Endothelial cell of umbilical vein (primary cell): ENCODE data around the gene ABL1. TPM values are rescaled to one million over a fixed set of nuclear protein-coding genes. Genes with fewer than 3 reads are reported as not detected.
"Not testable (repeated sequence)": the region's sequence is repeated elsewhere in the genome, so short reads cannot be mapped to it uniquely, and the experiment has no call there.

Experiments
- BruUV-seq: library from RNA; stranded (reverse); fragments of 400-500 nt; replicated peaks from 2 replicates; lab custom pipeline; 2021; lab: Mats Ljungman, UMichigan
- CTCF ChIA-PET: fragments of 300-600, 350-600 bp; sonication (Branson Sonifier 250); formaldehyde crosslinking; loops from one replicate; lab custom pipeline; 2021; ENCODE audit warnings: antibody characterized with exemption, inconsistent platforms; lab: Charles Lee
- POLR2A ChIA-PET: fragments of 300-600, 350-600 bp; sonication (Branson Sonifier 250); formaldehyde crosslinking; loops from one replicate; lab custom pipeline; 2021; ENCODE audit warnings: antibody characterized with exemption, inconsistent platforms; lab: Charles Lee
- DNase-seq: peaks from one replicate; pipeline ENCODE4 v3.0.0-alpha.2; 2011; ENCODE audit warnings: low read depth, low spot score
- FAIRE-seq: peaks from 2 replicates; lab custom pipeline; 2011; peaks lifted over from hg19 to GRCh38; lab: Jason Lieb, UNC
- H2AFZ ChIP-seq: 2 replicates; pipeline ENCODE4 v1.6.0; 2012; ENCODE audit warnings: low read depth, low read length, control low read depth, inconsistent platforms
- H3K27ac ChIP-seq: 2 replicates; pipeline ENCODE4 v1.5.1; 2011; ENCODE audit warnings: low read depth, mild to moderate bottlenecking, control low read depth, low read length, moderate library complexity; ENCODE audit not compliant: insufficient read depth
- H3K27me3 ChIP-seq, 2 experiments: 2 replicates each; pipeline versions ENCODE4 v1.6.0 to v1.6.1; 2011; ENCODE audit warnings: low read length in 2 of 2, mixed read lengths in 1 of 2; ENCODE audit not compliant: control insufficient read depth in 2 of 2, insufficient read depth in 2 of 2
- H3K36me3 ChIP-seq, 2 experiments: 2 replicates in 1 of 2; 3 replicates in 1 of 2; pipeline ENCODE4 v1.5.1; 2011; ENCODE audit warnings: low read length in 2 of 2, mild to moderate bottlenecking in 1 of 2, moderate library complexity in 1 of 2; ENCODE audit not compliant: control insufficient read depth in 2 of 2, insufficient read depth in 2 of 2; ENCODE audit errors: extremely low read depth in 1 of 2
- H3K4me1 ChIP-seq: 3 replicates; pipeline ENCODE4 v1.5.1; 2011; ENCODE audit warnings: mild to moderate bottlenecking, low read length; ENCODE audit not compliant: control insufficient read depth, insufficient read depth; ENCODE audit errors: extremely low read depth
- H3K4me2 ChIP-seq: 2 replicates; pipeline ENCODE4 v1.6.1; 2011; ENCODE audit warnings: low read length, control low read depth, mixed read lengths; ENCODE audit not compliant: insufficient read depth
- H3K4me3 ChIP-seq, 3 experiments: fragments of 200-600 bp in 1 of 3; sonication (generic), shearing (Covaris generic) in 1 of 3; replicated peaks in 1 of 3; 2 replicates each; pipeline ENCODE4 v1.5.1; 2011 to 2016; ENCODE audit warnings: control low read depth in 3 of 3, low read length in 3 of 3, mild to moderate bottlenecking in 2 of 3, inconsistent platforms in 1 of 3, low read depth in 1 of 3, moderate library complexity in 1 of 3; ENCODE audit not compliant: insufficient read depth in 1 of 3
- H3K79me2 ChIP-seq: 2 replicates; pipeline ENCODE4 v1.6.0; 2012; ENCODE audit warnings: low read length, inconsistent platforms; ENCODE audit not compliant: control insufficient read depth, insufficient read depth
- H3K9ac ChIP-seq: replicated peaks from 2 replicates; pipeline ENCODE3; 2011; ENCODE audit warnings: low read length, control low read depth; ENCODE audit not compliant: insufficient read depth; ENCODE audit errors: extremely low read depth
- H3K9me1 ChIP-seq: replicated peaks from 3 replicates; pipeline ENCODE4 v1.6.0; 2011; ENCODE audit warnings: mild to moderate bottlenecking, low read length; ENCODE audit not compliant: control insufficient read depth, insufficient read depth; ENCODE audit errors: extremely low read depth
- H3K9me3 ChIP-seq: replicated peaks from 2 replicates; pipeline ENCODE4 v1.5.1; 2012; ENCODE audit warnings: low read length, inconsistent platforms; ENCODE audit not compliant: control insufficient read depth, insufficient read depth
- H4K20me1 ChIP-seq: replicated peaks from 2 replicates; pipeline ENCODE3; 2011; ENCODE audit warnings: mild to moderate bottlenecking, low read length; ENCODE audit not compliant: control insufficient read depth, insufficient read depth; ENCODE audit errors: extremely low read depth
- EZH2 ChIP-seq: IDR thresholded peaks from 2 replicates; pipeline ENCODE4 v1.6.1; 2012; ENCODE audit warnings: borderline replicate concordance, low read depth, mild to moderate bottlenecking, moderate library complexity, low read length, inconsistent platforms; ENCODE audit not compliant: severe bottlenecking
- FOS ChIP-seq: IDR thresholded peaks from 2 replicates; pipeline ENCODE4 v1.6.1; 2011; ENCODE audit warnings: mild to moderate bottlenecking, low read length, moderate library complexity, borderline replicate concordance; ENCODE audit not compliant: insufficient read depth
- GATA2 ChIP-seq: IDR thresholded peaks from 2 replicates; pipeline ENCODE4 v1.7.0; 2011; ENCODE audit warnings: low read depth, mild to moderate bottlenecking, moderate library complexity, mixed read lengths, low read length; ENCODE audit not compliant: insufficient read length, insufficient read depth
- JUN ChIP-seq: IDR thresholded peaks from 2 replicates; pipeline ENCODE4 v1.6.1; 2011; ENCODE audit warnings: borderline replicate concordance, low read depth; ENCODE audit not compliant: insufficient read length, insufficient read depth
- MYC ChIP-seq: IDR thresholded peaks from one replicate; pipeline ENCODE4 v1.6.1; 2011; ENCODE audit warnings: mild to moderate bottlenecking, low read depth, low read length
- POLR2A ChIP-seq: IDR thresholded peaks from 2 replicates; pipeline ENCODE4 v1.6.1; 2012; ENCODE audit warnings: low read depth, mild to moderate bottlenecking, control low read depth, low read length
- POLR2AphosphoS5 ChIP-seq: IDR thresholded peaks from 2 replicates; pipeline ENCODE4 v1.6.1; 2012; ENCODE audit warnings: low read depth, mild to moderate bottlenecking, control low read depth, low read length, moderate library complexity; ENCODE audit not compliant: insufficient read depth
- dilution Hi-C: fragments of 300-500 bp; cut with MboI; formaldehyde crosslinking; loops from one replicate; pipeline ENCODE4 v1.15.0; 2019; ENCODE audit warnings: low sequenced_read_pairs; ENCODE audit not compliant: extremely low pct_ligation_motif_present
- intact Hi-C: fragments of 100-400 bp; cut with micrococcal nuclease; formaldehyde crosslinking; loops from one replicate; pipeline ENCODE4 v1.10.0; 2022
- polyA plus RNA-seq, 4 experiments: library from polyadenylated mRNA; depleted of rRNA in 3 of 4; stranded (reverse) in 3 of 4; unstranded in 1 of 4; fragments of >200 nt; gene quantifications; 2 replicates each; pipeline versions ENCODE4 v1.2.1 to v1.2.3, GENCODE V29; 2011 to 2012; ENCODE audit warnings: missing spikeins in 1 of 4
- total RNA-seq: library from RNA; stranded (reverse); gene quantifications from 2 replicates; pipeline ENCODE4 v1.2.3, GENCODE V29; 2021
- TF ChIP-seq, protein P1 (sequence below): IDR thresholded peaks from 2 replicates; pipeline ENCODE4 v1.6.1; 2011; ENCODE audit not compliant: insufficient read depth, insufficient read length
- TF ChIP-seq, protein P2 (sequence below), 2 donors: IDR thresholded peaks; 1 replicate in 1 of 2; 2 replicates in 1 of 2; pipeline ENCODE4 v1.5.1; 2011; ENCODE audit warnings: low read length in 2 of 2, mild to moderate bottlenecking in 2 of 2, moderate library complexity in 2 of 2, control low read depth in 1 of 2, inconsistent platforms in 1 of 2, low read depth in 1 of 2; ENCODE audit not compliant: insufficient read depth in 1 of 2; ENCODE audit errors: extremely low read depth in 1 of 2

The ABL1 gene
- total and polyA plus RNA-seq, 2 donors (not counting 3 experiments of a cell fraction or from before 2014, with no cell fraction given): 32.1 to 87.1 TPM

DNA sequence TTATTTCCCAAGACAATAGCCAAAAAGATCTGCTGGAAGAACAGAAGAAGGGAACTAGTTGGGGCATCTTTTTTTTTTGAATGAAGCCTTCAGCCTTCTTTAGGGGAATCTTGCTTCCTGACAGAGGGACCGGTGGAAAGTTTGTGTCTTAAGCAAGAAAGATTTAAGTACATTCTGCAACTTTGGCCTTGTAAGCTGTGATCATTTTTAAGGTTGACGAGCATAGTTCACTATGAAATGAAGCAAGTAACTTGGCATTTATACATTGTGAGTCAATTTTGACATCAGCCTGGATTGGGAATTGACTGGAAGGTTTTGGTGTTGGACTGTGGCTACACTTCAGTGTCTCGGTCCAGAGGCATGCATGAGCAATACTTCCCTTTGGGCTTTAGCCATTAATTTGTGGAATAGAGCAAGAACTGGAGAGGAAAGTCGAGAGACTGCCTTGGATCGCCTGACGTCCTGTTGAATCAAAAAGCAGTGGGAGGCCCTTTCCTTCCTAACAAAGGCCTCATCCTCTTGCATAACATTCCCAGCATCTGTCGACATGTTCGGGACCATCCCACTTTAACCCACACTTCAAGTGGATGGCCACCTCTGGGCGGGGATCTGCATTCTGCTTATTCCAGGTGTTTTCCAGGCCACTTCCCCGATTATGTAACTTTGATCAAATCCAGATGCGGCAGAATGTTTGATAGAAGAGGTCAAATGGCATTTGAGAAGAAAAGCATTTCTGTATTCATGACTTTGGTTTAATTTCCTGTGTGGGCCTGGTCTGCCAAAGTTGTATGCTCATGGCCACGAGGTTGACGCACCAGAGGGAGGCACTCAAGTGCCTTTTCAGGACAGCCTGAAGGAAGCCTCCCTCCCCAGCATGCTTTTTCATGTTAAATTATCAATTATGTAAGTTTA, 12.5 kb downstream of the ABL1 start:
- H3K9me1 ChIP-seq: no peaks in the 10 kb centered on the region
- H3K9ac ChIP-seq: peak overlapping the region; percentile 73
- TSS peak; percentile 72 for BruUV-seq
- peak; percentile 97 for FAIRE-seq
- H3K27me3 ChIP-seq: no peaks in the 10 kb centered on the region
- TF ChIP-seq POLR2A (peak; percentile 55), MYC (no peak), JUN (peak; percentile 38), EZH2 (no peak), FOS (peak; percentile 70), POLR2AphosphoS5 (peak; percentile 54), GATA2 (no peak)
- TF ChIP-seq, protein P1, sequence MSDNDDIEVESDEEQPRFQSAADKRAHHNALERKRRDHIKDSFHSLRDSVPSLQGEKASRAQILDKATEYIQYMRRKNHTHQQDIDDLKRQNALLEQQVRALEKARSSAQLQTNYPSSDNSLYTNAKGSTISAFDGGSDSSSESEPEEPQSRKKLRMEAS: no peak
- TF ChIP-seq, protein P2, sequence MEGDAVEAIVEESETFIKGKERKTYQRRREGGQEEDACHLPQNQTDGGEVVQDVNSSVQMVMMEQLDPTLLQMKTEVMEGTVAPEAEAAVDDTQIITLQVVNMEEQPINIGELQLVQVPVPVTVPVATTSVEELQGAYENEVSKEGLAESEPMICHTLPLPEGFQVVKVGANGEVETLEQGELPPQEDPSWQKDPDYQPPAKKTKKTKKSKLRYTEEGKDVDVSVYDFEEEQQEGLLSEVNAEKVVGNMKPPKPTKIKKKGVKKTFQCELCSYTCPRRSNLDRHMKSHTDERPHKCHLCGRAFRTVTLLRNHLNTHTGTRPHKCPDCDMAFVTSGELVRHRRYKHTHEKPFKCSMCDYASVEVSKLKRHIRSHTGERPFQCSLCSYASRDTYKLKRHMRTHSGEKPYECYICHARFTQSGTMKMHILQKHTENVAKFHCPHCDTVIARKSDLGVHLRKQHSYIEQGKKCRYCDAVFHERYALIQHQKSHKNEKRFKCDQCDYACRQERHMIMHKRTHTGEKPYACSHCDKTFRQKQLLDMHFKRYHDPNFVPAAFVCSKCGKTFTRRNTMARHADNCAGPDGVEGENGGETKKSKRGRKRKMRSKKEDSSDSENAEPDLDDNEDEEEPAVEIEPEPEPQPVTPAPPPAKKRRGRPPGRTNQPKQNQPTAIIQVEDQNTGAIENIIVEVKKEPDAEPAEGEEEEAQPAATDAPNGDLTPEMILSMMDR (IDR thresholded peaks at IDR 0.05; ENCODE audit: extremely low read depth in 1 of 2, insufficient read depth in 1 of 2, low read depth in 1 of 2, low read length in 2 of 2): peak in 1 of 2 donors; percentile 4
- POLR2A ChIA-PET: interaction anchor here (2.0 kb wide), 1 partner anchor 11 kb away, joined by 6 read pairs; no protein-coding TSS in a partner anchor
- H3K79me2 ChIP-seq: peaks cover 71% of the 10 kb centered on the region
- no peaks in the 10 kb centered on the region for H3K36me3 ChIP-seq
- dilution Hi-C loops (no loop called here), intact Hi-C loops (loop anchor here (1.0 to 5.0 kb wide), 4 partner anchors 11 to 395 kb away; no protein-coding TSS in a partner anchor)
- no peak overlapping the region for H2AFZ ChIP-seq
- peak overlapping the region; percentile 81 for H3K4me2 ChIP-seq
- H3K4me3 ChIP-seq: peak overlapping the region in 1 of 3 experiments; percentile 56
- H3K27ac ChIP-seq: peak overlapping the region; percentile 95
- H3K9me3 ChIP-seq: no peaks in the 10 kb centered on the region
- H4K20me1 ChIP-seq: no peaks in the 10 kb centered on the region
- CTCF ChIA-PET: interaction anchor here (0.8 to 2.4 kb wide), 6 partner anchors 11 to 146 kb away, joined by 3 to 16 read pairs (median 5); partner anchors contain the start of gene ABL1
- DNase-seq: peak; percentile 96
- peaks cover 58% of the 10 kb centered on the region for H3K4me1 ChIP-seq

DNA sequence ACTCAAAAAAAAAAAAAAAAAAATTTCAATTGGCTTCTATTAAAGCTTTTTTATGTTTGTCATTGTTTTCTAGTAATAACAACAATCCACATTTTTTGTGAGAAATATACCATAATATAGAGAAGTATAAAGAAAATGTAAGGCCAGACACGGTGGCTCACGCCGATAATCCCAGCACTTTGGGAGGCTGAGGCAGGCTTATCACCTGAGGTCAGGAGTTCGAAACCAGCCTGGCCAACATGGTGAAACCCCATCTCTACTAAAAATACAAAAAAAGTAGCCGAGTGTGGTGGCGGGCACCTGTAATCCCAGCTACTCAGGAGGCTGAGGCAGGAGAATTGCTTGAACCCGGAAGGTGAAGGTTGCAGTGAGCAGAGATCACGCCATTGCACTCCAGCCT, 13.5 kb downstream of the ABL1 start:
- dilution Hi-C loops, DNase-seq, H3K4me3 ChIP-seq, H3K9me1 ChIP-seq, H3K27me3 ChIP-seq, POLR2A ChIA-PET, H2AFZ ChIP-seq, BruUV-seq, H3K36me3 ChIP-seq, H4K20me1 ChIP-seq, FAIRE-seq, H3K9me3 ChIP-seq: not testable (repeated sequence)
- peaks cover 71% of the 10 kb centered on the region for H3K79me2 ChIP-seq
- CTCF ChIA-PET: interaction anchor here (1.1 kb wide), 1 partner anchor 10 kb away, joined by 3 read pairs; no protein-coding TSS in a partner anchor
- intact Hi-C loops: loop anchor here (5.0 kb wide), 2 partner anchors 81 to 396 kb away; no protein-coding TSS in a partner anchor
- H3K4me1 ChIP-seq: peaks cover 58% of the 10 kb centered on the region
- peak overlapping the region; percentile 95 for H3K27ac ChIP-seq
- H3K4me2 ChIP-seq: peak overlapping the region; percentile 81
- H3K9ac ChIP-seq: peak overlapping the region; percentile 73
